Neutrophil (primary cell): ENCODE results near the gene MECR.

ENCODE experiments used
- H3K27ac ChIP-seq: fragments of 200-600 bp; sonication (generic); 2 replicates; pipeline ENCODE4 v1.5.1; 2016; ENCODE audit warnings: mild to moderate bottlenecking, moderate library complexity
- H3K27me3 ChIP-seq: fragments of 200-600 bp; sonication (generic); 2 replicates; pipeline ENCODE4 v1.6.0; 2016; ENCODE audit warnings: mild to moderate bottlenecking
- H3K36me3 ChIP-seq: fragments of 200-600 bp; sonication (generic); 2 replicates; pipeline ENCODE4 v1.5.1; 2017
- H3K4me1 ChIP-seq, 2 experiments: fragments of 200-600 bp in 1 of 2; sonication (generic) in 1 of 2; 1 replicate in 1 of 2; 2 replicates in 1 of 2; pipeline versions ENCODE4 v1.5.1 to v1.6.1; 2013 to 2016; ENCODE audit warnings: low read depth in 1 of 2, low read length in 1 of 2, mild to moderate bottlenecking in 1 of 2, moderate library complexity in 1 of 2; ENCODE audit not compliant: control insufficient read depth in 1 of 2, insufficient read depth in 1 of 2
- H3K4me3 ChIP-seq, 2 experiments: fragments of 200-600 bp in 1 of 2; sonication (generic) in 1 of 2; 1 replicate in 1 of 2; 2 replicates in 1 of 2; pipeline ENCODE4 v1.5.1; 2013 to 2016; ENCODE audit warnings: low read depth in 1 of 2, low read length in 1 of 2, mild to moderate bottlenecking in 1 of 2, moderate library complexity in 1 of 2
- H3K9me3 ChIP-seq: fragments of 200-600 bp; sonication (generic); 2 replicates; pipeline ENCODE4 v1.5.1; 2016
- CTCF ChIP-seq: fragments of 200-600 bp; sonication (generic); IDR thresholded peaks from 2 replicates; pipeline ENCODE4 v1.5.1; 2016; ENCODE audit warnings: antibody characterized with exemption

MECR gene

DNA sequence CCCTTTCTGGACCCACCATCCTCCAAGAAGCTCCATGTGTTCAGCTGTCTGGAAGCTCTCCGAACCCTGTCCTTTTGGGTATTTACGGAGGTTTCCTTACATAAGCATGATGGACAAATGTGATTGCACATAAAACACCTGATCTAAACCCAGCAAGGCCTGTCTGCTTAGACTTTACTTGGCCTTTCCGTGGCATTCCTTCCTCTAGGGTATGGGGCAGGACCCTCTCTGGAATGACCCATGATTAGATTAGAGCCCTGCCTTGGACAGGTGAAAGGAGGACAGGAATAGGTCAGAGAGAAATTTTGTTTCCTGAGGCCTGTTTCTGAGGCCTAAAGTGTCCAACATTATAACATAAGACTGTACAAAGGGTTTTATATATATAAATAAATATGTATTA, 22.4 kb upstream of the MECR start:
- TF ChIP-seq CTCF = no peak
- H3K4me1 ChIP-seq = peaks cover 6 to 10% of the 10 kb centered on the region in 2 experiments
- H3K27me3 ChIP-seq = peaks cover 21% of the 10 kb centered on the region
- H3K9me3 ChIP-seq = no peaks in the 10 kb centered on the region
- H3K4me3 ChIP-seq = no peak overlapping the region
- no peak overlapping the region for H3K27ac ChIP-seq
- H3K36me3 ChIP-seq = no peaks in the 10 kb centered on the region

DNA sequence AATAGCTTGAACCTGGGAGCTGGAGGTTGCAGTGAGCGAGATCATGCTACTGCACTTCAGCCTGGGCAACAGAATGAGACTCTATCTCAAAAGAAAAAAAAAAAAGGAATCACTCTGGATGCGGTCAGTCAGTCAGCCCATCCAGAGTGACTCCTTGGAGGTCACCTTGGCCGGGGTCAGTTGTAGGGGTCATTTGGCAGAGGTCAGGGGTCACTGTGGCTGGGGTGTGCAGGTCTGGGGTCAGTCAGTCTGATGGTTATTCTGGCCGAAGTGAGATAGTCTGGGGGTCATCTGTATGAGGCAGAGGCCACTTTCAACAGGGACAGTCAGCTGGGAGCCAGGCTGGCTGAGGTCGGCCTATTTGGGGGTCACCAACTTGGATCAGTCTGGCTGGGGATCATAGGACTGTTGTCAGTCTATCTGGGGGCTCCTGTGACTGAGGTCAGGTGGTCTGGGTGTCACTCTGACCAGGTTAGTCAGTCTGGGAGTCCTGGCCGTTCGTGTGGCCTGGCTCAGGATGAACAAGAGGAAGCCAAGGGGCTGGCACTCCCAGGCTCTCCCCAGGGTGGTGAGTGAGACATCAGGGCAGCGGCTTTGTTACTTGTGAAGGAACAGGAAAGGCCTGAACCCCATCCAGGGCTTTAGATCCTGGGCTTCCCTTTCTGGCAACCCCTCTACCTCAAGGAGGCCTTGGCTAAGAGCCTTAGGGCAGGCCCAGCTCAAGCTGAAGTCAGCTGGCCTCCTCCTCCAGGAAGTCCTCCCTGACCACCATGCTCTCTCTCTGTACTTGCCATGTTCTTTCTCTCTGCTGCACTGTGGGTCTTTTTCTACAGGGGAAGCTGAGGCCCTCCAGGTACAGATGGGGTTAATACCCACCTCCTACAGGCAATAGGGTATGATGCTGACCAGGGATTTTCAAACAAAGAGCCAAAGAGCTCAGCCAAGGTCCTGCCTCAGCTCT, 20.7 kb upstream of the MECR start:
- no peak for TF ChIP-seq CTCF
- H3K9me3 ChIP-seq = no peaks in the 10 kb centered on the region
- peaks cover 6 to 10% of the 10 kb centered on the region in 2 experiments for H3K4me1 ChIP-seq
- no peaks in the 10 kb centered on the region for H3K36me3 ChIP-seq
- peaks cover 3% of the 10 kb centered on the region for H3K27me3 ChIP-seq
- H3K27ac ChIP-seq = no peak overlapping the region
- H3K4me3 ChIP-seq = no peak overlapping the region

- Histone ChIP-seq H3K27ac (no peak overlapping the region), H3K9me3 (no peaks in the 10 kb centered on the region), H3K4me3 (no peak overlapping the region), H3K36me3 (no peaks in the 10 kb centered on the region), H3K4me1 (peaks cover 6 to 10% of the 10 kb centered on the region in 2 experiments), H3K27me3 (peaks cover 9% of the 10 kb centered on the region)
- TF ChIP-seq CTCF = no peak
Observed at GRCh38 chr1:29249951-29250581, 19.3 kb upstream of the MECR start.

GRCh38 chr1:29249170-29249691, 18.5 kb upstream of the MECR start:
- Histone ChIP-seq H3K27me3 (peaks cover 15% of the 10 kb centered on the region), H3K9me3 (no peaks in the 10 kb centered on the region), H3K27ac (no peak overlapping the region), H3K4me1 (peaks cover 6 to 9% of the 10 kb centered on the region in 2 experiments), H3K4me3 (no peak overlapping the region), H3K36me3 (no peaks in the 10 kb centered on the region)
- TF ChIP-seq CTCF = no peak

GRCh38 chr1:29248409-29248808, 17.7 kb upstream of the MECR start:
- no peak overlapping the region for H3K4me3 ChIP-seq
- no peak for TF ChIP-seq CTCF
- H3K27me3 ChIP-seq = peaks cover 23% of the 10 kb centered on the region
- H3K4me1 ChIP-seq = peaks cover 4 to 6% of the 10 kb centered on the region in 2 experiments
- H3K27ac ChIP-seq = no peak overlapping the region
- H3K36me3 ChIP-seq = no peaks in the 10 kb centered on the region
- H3K9me3 ChIP-seq = no peaks in the 10 kb centered on the region
